ENCODE results near the gene DCLRE1C.
"Not testable (repeated sequence)": the region's sequence is repeated elsewhere in the genome, so short reads cannot be mapped to it uniquely, and the experiment has no call there.

Gene DCLRE1C

GRCh38 chr10:14952851-14953423, 959 bp downstream of the DCLRE1C start:
- TF ChIP-seq CTCF (IDR thresholded peaks at IDR 0.05; ENCODE audit: low read depth, low read length): no peak

GRCh38 chr10:14949291-14949690, 4.6 kb downstream of the DCLRE1C start:
- H3K4me3 ChIP-seq (ENCODE audit: low read depth, low read length): no peak overlapping the region
- TF ChIP-seq CTCF (IDR thresholded peaks at IDR 0.05; ENCODE audit: low read depth, low read length): no peak

More at GRCh38 chr10:14952851-14953423, 959 bp downstream of the DCLRE1C start:
- H3K4me3 ChIP-seq (ENCODE audit: low read depth, low read length): peak overlapping the region; percentile 83

- no peak for TF ChIP-seq CTCF (IDR thresholded peaks at IDR 0.05; ENCODE audit: low read depth, low read length)
- no peak overlapping the region for H3K4me3 ChIP-seq (ENCODE audit: low read depth, low read length)
Observed at GRCh38 chr10:14947268-14947667, 6.6 kb downstream of the DCLRE1C start.

- H3K4me3 ChIP-seq (ENCODE audit: low read depth, low read length): no peak overlapping the region
- TF ChIP-seq CTCF (IDR thresholded peaks at IDR 0.05; ENCODE audit: low read depth, low read length): no peak
Observed at GRCh38 chr10:14945108-14945507, 8.8 kb downstream of the DCLRE1C start.

- not testable (repeated sequence) for H3K4me3 ChIP-seq (ENCODE audit: low read depth, low read length)
Observed at GRCh38 chr10:14942950-14943338, 11.0 kb downstream of the DCLRE1C start.

- H3K4me3 ChIP-seq (ENCODE audit: low read depth, low read length): not testable (repeated sequence)
Observed at GRCh38 chr10:14942147-14942949, 11.5 kb downstream of the DCLRE1C start.

GRCh38 chr10:14938971-14939370, 14.9 kb downstream of the DCLRE1C start:
- H3K4me3 ChIP-seq (ENCODE audit: low read depth, low read length): not testable (repeated sequence)

GRCh38 chr10:14936584-14936983, 17.3 kb downstream of the DCLRE1C start:
- TF ChIP-seq CTCF (IDR thresholded peaks at IDR 0.05; ENCODE audit: low read depth, low read length): no peak
- no peak overlapping the region for H3K4me3 ChIP-seq (ENCODE audit: low read depth, low read length)

GRCh38 chr10:14930610-14931009, 23.3 kb downstream of the DCLRE1C start:
- TF ChIP-seq CTCF (IDR thresholded peaks at IDR 0.05; ENCODE audit: low read depth, low read length): no peak
- no peak overlapping the region for H3K4me3 ChIP-seq (ENCODE audit: low read depth, low read length)

All from WI38 (cell line).